ENCODE results near the gene HFE. TPM values are rescaled to one million over a fixed set of nuclear protein-coding genes. Genes with fewer than 3 reads are reported as not detected.

HFE gene
- total RNA-seq, 2 experiments from 2014 or later = 1.0 to 1.4 TPM

DNA sequence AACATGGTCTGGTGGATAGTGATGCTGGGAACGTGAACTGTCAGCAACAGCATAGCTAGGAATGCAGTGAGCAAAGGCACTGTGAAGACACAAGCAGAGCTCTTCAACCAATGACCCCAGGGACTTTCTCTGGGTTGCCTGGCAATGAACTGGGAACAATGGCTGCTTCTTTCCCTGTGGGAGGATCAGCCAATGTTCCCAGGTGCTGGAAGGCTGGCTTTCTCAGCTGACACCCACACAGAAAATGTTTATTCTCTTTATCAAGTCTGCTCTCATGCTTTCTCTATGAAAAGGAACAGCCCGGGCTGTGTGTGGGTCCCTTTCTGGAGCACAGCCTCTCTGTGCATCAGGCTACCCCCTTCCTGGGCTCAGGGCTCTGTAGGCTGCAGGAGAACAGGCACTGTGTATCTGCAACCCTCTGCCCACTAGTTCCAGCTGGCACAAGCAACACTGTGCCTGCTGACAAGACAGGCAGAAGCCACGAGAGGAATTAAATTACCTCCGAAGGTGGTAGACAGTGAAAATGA, 54.2 kb downstream of the HFE start:
- no peaks in the 10 kb centered on the region for H3K27me3 Mint-ChIP-seq
- POLR2A ChIA-PET = interaction anchor here (1.3 to 2.1 kb wide), 2 partner anchors 15 to 17 kb away, joined by 8 to 11 read pairs; a partner anchor contains a TSS
- CTCF ChIA-PET = no interaction called here
- peaks cover 3% of the 10 kb centered on the region for H3K36me3 Mint-ChIP-seq
- intact Hi-C loops (cut with micrococcal nuclease) = no loop called here
- H3K9me3 Mint-ChIP-seq = no peaks in the 10 kb centered on the region
- H3K4me1 Mint-ChIP-seq (ENCODE audit: low read depth) = no peaks in the 10 kb centered on the region
- no peak overlapping the region for H3K27ac Mint-ChIP-seq
- DNase-seq = no peak
- no peak overlapping the region for H3K4me3 Mint-ChIP-seq

DNA sequence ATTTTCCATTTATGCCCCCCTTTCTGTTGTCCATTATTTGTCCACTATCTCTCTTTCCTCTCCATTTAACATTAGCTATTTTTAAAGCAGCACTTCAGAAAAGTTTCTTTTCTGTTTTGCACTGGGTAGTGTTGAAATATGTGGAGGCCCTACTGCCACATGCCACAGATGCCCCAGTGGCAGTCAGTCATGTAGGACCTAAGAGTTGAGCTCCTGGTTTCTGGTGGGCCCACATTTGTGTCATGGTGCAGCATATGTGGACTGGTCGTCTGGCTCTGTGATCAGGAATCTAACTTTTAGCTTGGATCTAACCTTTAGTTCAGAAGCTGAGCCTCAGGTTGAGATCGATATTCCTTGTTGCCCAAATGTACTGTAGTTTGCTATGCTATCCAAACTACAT, 54.8 kb downstream of the HFE start:
- ChIA-PET POLR2A (interaction anchor here (0.7 to 2.1 kb wide), 3 partner anchors 14 to 18 kb away, joined by 3 to 11 read pairs (median 8); a partner anchor contains a TSS), CTCF (interaction anchor here (1.3 kb wide), 1 partner anchor 14 kb away, joined by 3 read pairs; no protein-coding TSS in a partner anchor)
- no peaks in the 10 kb centered on the region for H3K9me3 Mint-ChIP-seq
- no peak for DNase-seq
- H3K36me3 Mint-ChIP-seq = peaks cover 3% of the 10 kb centered on the region
- intact Hi-C loops (cut with micrococcal nuclease) = no loop called here
- no peaks in the 10 kb centered on the region for H3K4me1 Mint-ChIP-seq (ENCODE audit: low read depth)
- no peak overlapping the region for H3K4me3 Mint-ChIP-seq
- no peaks in the 10 kb centered on the region for H3K27me3 Mint-ChIP-seq
- H3K27ac Mint-ChIP-seq = no peak overlapping the region

Other genes with a start within 250 kb of the HFE start
- gene SLC17A3, start 213.2 kb upstream of the HFE start, total RNA-seq = under 1 TPM in 1 of 2 experiments, not detected in 1; 0.43 TPM
- gene SLC17A2, start 156.7 kb upstream of the HFE start, total RNA-seq = not detected
- 10 to 100 TPM; 29.5 to 30.8 TPM for gene TRIM38, start 124.6 kb upstream of the HFE start, total RNA-seq

Data from activated CD4-positive, alpha-beta memory T cell treated with anti-CD3 and anti-CD28 coated beads for 36 hours (primary cell).